ENCODE measurements around the gene CARD11.

DNA sequence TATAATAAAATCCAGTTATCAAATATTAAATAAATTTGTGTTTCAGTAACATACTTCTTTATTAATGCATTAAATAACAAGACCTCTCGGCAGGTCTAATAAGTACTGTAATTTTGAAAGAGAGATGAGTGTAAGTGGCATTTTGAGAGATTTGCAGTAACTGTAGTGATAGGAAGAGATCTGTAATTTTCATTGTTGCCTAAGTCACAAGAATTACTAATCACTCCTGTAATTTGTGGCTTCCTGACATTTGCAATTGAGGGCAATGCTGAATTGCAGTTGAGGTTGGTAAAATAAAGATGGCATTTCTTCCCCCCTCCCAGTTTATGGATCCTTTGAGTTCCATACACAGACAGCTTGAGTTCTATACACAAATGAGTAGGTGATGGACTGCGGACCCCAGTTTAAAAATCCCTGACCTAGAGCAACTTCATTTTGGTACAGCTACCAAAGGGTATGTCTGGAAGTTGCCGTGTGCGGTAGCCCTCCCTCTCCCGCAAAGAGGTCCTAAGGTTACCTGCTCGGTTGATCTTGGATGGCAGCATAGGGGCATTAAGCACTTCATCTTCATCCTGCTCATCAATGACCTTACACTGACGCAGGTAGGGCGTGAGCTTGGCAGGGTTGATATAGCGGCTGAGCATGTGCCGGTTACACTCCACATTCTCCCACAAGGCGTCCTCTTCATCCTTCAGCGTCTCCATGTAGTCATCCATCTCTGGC, 96.4 kb downstream of the CARD11 start:
- TF ChIP-seq POLR2A (IDR thresholded peaks at IDR 0.05; ENCODE audit: low read length): no peak
- no peak for TF ChIP-seq GATA1 (IDR thresholded peaks at IDR 0.05; ENCODE audit: low read depth, low read length)
